Natural killer cell treated with Interleukin-12 subunit alpha and Interleukin-12 subunit beta and Interleukin-15 and Interleukin-18, amount 100 ng/mL, for 72 hours (primary cell): ENCODE results near the gene CERS5. TPM values are rescaled to one million over a fixed set of nuclear protein-coding genes. Genes with fewer than 3 reads are reported as not detected.

Experiments used
- ATAC-seq, 2 donors: fragments of 150-1000 bp; cut with Tn5 transposase in 1 of 2; sonication (Bioruptor Pico), chemical (Tn5 transposase) in 1 of 2; 2 replicates each; pipeline ENCODE4 v1.10.0; 2021
- DNase-seq: peaks from one replicate; pipeline ENCODE4 v3.0.0; 2022; ENCODE audit warnings: low spot score
- H3K27ac Mint-ChIP-seq, 2 donors: 1 replicate in 1 of 2; 2 replicates in 1 of 2; pipeline ENCODE4 v1.8.0; 2022; ENCODE audit warnings: mixed read lengths in 2 of 2, mild to moderate bottlenecking in 1 of 2, moderate library complexity in 1 of 2
- H3K27me3 Mint-ChIP-seq, 2 donors: 1 replicate in 1 of 2; 2 replicates in 1 of 2; pipeline ENCODE4 v1.8.0; 2022; ENCODE audit warnings: mixed read lengths in 2 of 2
- H3K36me3 Mint-ChIP-seq: one replicate; pipeline ENCODE4 v1.8.0; 2022; ENCODE audit warnings: mixed read lengths
- H3K4me1 Mint-ChIP-seq, 2 donors: 1 replicate in 1 of 2; 2 replicates in 1 of 2; pipeline ENCODE4 v1.8.0; 2022; ENCODE audit warnings: low read depth in 2 of 2, mixed read lengths in 2 of 2, mild to moderate bottlenecking in 1 of 2
- H3K4me3 Mint-ChIP-seq: one replicate; pipeline ENCODE4 v1.8.0; 2022; ENCODE audit warnings: mixed read lengths
- H3K9me3 Mint-ChIP-seq: 2 replicates; pipeline ENCODE4 v1.8.0; 2022; ENCODE audit warnings: mixed read lengths
- total RNA-seq, 2 donors: library from RNA; stranded (reverse); gene quantifications; one replicate each; pipeline ENCODE4 v1.2.3, GENCODE V29; 2022

Gene CERS5
- total RNA-seq, 2 donors from 2014 or later: 72.1 to 115 TPM

DNA sequence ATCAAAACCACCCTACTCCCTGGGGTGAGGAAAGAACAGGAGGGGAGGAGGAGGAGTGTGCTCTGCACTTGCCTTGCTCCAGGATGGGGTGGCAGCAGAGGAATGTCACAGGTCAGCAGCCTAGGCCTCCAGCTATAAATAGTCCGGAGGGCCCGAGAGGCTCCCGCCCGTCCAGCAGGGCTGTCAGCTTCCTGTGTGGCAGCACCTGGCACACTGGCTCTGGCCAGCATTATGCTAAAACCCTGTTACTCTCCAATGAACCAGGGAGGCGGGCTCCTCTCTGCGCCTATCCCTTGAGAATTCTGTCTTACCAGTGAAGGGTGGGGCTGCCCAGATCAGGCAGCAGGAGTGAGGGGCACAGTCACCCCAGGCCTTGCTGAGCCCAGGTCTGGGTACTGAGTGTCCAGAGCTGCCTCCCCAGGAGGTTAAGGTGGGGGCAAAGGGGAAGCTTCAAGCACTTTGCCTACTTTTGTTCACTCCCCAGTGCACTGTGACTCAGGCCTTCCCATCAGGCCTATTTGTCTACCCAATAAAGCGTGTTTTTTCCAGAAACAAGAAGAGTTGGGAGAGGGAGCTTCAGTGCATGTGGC lies 56.3 kb downstream of the CERS5 start:
- H3K27me3 Mint-ChIP-seq: no peaks in the 10 kb centered on the region
- ATAC-seq (no peak), DNase-seq (no peak)
- peak overlapping the region; percentile 89 to 92 for H3K27ac Mint-ChIP-seq
- H3K9me3 Mint-ChIP-seq: no peaks in the 10 kb centered on the region
- H3K4me1 Mint-ChIP-seq: peaks cover 16 to 19% of the 10 kb centered on the region in 2 donors
- peaks cover 4% of the 10 kb centered on the region for H3K36me3 Mint-ChIP-seq
- H3K4me3 Mint-ChIP-seq: peak overlapping the region; percentile 98

DNA sequence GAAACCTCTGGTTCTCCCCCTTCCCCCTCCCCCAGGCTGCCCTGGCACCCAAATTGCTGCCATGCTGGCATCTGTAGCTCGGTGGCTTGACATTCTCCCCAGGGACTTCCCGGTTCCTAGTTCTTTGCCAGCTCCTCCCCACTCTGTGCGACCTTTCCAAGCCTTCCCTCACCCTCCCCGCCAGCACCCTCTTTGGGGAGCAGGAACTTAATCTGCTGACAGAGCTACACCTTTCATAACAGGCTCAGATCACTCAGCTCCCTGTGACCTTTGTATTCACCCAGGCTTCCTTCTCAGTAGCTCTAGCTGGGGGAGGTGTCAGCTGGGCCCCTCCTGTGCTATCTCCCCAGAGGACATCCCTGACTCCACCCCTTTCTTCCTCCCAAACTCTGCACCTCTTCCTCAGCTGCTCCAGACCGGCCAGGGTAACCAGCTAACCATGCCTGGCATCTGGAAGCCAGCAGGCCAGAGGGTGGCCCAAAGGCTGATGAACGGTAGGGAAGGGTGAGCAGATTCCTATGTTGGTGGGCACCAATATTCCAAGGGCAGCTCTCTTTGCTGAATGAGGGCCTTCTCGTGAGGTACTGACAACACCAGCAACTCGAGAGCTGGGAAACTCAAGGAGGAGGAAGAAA lies 56.9 kb downstream of the CERS5 start:
- Mint-ChIP-seq H3K4me1 (peaks cover 11 to 14% of the 10 kb centered on the region in 2 donors), H3K36me3 (no peaks in the 10 kb centered on the region), H3K4me3 (no peak overlapping the region), H3K9me3 (no peaks in the 10 kb centered on the region), H3K27me3 (no peaks in the 10 kb centered on the region), H3K27ac (no peak overlapping the region)
- DNase-seq (no peak), ATAC-seq (no peak)

DNA sequence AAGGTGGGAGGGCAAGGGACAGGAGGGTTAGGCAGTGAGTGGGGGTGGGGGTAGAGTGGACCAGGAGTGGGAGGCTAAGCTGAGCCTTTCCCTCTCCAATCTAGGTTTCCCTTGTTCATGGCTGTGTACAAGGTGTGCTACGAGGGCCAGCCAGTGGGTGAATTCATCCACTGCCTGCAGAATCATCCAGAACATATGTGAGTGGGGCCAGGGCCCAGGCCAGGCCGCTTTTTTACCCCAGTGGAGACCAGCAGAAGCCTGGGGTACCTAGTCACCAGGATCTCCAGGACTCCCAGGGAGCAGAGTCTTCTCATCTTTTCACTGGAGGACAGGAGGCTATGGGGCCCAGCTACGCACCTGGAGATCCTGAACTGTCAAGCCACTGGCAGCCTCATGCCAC lies 57.9 kb downstream of the CERS5 start:
- H3K9me3 Mint-ChIP-seq: no peaks in the 10 kb centered on the region
- H3K4me1 Mint-ChIP-seq: peaks cover 7 to 11% of the 10 kb centered on the region in 2 donors
- DNase-seq (no peak), ATAC-seq (no peak)
- H3K4me3 Mint-ChIP-seq: no peak overlapping the region
- H3K27me3 Mint-ChIP-seq: no peaks in the 10 kb centered on the region
- H3K36me3 Mint-ChIP-seq: no peaks in the 10 kb centered on the region
- H3K27ac Mint-ChIP-seq: no peak overlapping the region

DNA sequence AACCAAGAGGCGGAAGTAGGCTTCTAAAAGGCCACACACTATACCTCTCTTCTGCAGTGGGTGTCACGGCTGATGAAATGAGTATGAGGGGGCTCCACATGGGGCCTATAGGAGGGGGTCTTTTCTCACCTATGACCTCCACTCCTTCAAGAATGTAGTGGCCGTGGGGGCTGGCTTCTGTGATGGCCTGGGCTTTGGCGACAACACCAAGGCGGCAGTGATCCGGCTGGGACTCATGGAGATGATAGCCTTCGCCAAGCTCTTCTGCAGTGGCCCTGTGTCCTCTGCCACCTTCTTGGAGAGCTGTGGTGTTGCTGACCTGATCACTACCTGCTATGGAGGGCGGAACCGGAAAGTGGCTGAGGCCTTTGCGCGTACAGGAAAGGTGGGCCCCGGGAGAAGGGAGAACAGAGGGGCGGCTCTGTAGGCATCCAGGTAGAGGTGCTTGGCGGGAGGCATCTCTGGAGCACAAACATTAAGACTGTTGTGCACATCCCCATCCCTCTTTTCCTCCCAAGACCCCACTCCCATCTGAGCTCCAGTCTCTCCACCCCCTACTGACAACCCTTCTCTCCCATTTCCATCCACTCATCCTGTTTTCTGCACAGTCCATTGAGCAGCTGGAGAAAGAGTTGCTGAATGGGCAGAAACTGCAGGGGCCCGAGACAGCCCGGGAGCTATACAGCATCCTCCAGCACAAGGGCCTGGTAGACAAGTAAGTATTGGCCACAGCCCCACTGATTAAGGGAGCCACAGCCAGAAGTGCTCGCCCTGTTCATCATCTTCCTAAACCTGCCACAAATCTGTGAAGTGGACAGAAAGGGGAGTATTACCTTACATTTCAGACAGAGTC lies 59.5 kb downstream of the CERS5 start:
- Mint-ChIP-seq H3K36me3 (no peaks in the 10 kb centered on the region), H3K27ac (no peak overlapping the region), H3K4me3 (no peak overlapping the region), H3K27me3 (no peaks in the 10 kb centered on the region), H3K9me3 (no peaks in the 10 kb centered on the region), H3K4me1 (peaks cover 6 to 10% of the 10 kb centered on the region in 2 donors)
- no peak for DNase-seq
- no peak for ATAC-seq

DNA sequence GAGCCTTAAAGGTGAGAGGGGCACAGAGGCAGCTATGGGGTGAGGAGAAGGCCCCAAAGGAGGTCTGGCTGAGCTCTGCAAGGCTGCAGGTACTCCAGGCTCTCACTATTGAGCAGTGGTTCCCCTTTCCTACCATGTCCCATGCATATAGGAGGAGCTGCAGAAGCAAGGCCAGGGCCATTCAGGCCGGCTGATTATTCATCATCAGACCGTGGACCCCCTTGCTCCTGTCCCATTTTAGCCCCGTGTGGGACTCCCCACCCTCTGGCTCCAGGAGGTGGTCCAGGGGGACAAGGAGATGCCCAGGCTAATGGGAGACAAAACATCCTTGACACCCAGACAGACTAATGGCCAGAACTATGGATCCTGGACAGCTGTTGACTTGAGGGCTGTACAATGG lies 60.3 kb downstream of the CERS5 start:
- Mint-ChIP-seq H3K4me3 (no peak overlapping the region), H3K9me3 (no peaks in the 10 kb centered on the region), H3K27me3 (no peaks in the 10 kb centered on the region), H3K4me1 (peaks cover 5 to 10% of the 10 kb centered on the region in 2 donors), H3K36me3 (no peaks in the 10 kb centered on the region), H3K27ac (no peak overlapping the region)
- no peak for DNase-seq
- no peak for ATAC-seq

DNA sequence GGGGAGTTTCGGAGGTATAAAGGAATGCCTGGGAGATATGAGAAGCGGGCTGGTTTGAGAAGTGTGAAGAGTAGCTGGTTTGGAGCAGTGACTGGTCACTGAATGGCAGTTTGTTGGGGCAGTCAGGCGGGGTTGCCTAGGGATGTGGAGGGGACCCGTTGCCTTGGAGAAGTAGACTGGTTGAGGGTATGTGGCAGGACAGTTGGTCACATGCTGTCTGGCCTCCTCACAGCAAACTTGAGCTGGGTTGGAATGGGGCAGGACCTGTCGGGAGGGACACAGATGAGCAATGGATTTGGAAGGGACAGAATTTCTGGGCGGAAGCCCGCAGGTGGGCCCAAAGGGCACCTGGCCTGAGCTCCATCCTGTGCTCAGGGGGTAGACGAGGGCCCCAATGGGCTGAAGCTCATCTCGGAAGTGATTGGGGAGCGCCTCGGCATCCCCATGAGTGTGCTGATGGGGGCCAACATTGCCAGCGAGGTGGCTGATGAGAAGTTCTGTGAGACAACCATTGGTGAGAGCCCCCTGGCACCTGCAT lies 61.2 kb downstream of the CERS5 start:
- H3K27me3 Mint-ChIP-seq: no peaks in the 10 kb centered on the region
- H3K4me1 Mint-ChIP-seq: peaks cover 0 to 5% of the 10 kb centered on the region in 2 donors
- H3K27ac Mint-ChIP-seq: no peak overlapping the region
- H3K9me3 Mint-ChIP-seq: no peaks in the 10 kb centered on the region
- H3K36me3 Mint-ChIP-seq: no peaks in the 10 kb centered on the region
- DNase-seq (no peak), ATAC-seq (no peak)
- H3K4me3 Mint-ChIP-seq: no peak overlapping the region

DNA sequence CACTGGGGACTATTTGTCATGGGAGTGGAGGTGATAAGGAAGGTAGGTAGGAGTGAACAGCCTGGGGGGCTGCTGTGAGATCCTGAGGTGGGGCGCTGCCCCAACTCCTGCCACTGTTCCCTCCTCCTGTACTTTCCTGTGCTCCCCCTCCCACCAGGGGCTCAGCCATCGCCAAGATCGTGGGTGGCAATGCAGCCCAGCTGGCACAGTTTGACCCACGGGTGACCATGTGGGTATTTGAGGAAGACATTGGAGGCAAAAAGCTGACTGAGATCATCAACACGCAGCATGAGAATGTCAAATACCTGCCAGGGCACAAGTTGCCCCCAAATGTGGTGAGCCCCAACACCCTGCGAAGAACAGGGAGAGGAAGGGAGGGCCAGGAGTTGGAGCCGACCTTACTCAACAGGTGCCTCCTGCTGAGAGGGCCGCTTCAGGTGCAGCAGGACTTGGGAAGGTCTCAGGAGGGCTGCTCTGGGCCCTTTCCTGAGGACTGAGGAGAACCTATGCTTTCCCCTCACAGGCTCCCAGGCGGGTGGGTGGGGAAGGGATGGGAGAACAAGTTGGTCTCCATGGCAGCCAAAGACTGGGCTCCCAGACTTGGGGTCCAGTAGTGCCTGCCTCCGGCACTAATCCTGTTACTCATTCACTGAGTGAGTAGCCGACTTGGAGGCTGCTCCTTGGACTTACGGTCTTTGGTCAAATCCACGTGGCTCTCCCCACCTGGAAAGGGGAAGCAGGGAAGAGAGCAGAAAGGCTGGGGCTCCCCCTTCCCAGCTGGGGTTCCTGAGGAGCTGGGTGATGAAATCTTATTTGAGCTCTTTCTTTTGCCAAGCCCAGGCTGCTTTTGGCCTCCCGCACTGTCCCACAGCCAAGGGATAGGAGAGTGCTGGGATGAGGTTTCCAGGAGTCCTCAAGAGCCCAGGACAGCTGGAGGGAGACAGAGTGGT lies 62.5 kb downstream of the CERS5 start:
- no peaks in the 10 kb centered on the region for H3K9me3 Mint-ChIP-seq
- no peaks in the 10 kb centered on the region for H3K27me3 Mint-ChIP-seq
- DNase-seq: no peak
- ATAC-seq: no peak
- no peak overlapping the region for H3K4me3 Mint-ChIP-seq
- H3K27ac Mint-ChIP-seq: no peak overlapping the region
- H3K4me1 Mint-ChIP-seq: no peaks in the 10 kb centered on the region
- H3K36me3 Mint-ChIP-seq: peaks cover 3% of the 10 kb centered on the region

DNA sequence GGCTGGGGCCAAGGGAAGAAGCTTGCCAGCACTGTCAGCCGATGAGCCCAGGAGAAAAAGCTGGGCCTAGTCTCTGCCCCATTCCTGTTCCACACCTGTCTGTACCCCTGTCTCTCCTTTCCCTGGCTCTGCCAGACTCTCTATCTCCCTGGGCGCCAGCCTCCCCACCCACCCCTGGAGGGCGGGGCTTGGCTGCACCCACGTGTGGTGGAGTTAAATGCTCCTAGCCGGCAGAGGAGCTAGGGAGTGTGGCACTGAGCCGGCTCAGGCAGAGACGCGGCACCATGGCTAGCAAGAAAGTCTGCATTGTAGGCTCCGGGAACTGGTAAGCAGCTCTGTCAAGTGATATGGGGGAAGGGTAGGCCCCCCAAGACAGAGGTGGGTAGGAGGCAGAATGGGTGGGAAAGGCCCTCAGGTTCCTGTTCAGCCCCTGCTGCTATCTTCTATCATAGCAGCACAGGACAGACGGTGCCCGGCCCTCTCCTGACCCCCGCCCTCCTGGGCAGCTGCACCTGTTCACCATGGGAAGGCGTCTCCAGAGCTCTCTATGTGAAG lies 63.3 kb downstream of the CERS5 start, which contains the start of gene GPD1:
TSS of gene GPD1 (plus strand) at position 242 of the 555 bp plus-strand sequence. CDS start at position 285, 43 bp downstream.
- H3K27me3 Mint-ChIP-seq: no peaks in the 10 kb centered on the region
- no peak for DNase-seq
- ATAC-seq: no peak
- no peak within 1 kb of the TSS for H3K27ac Mint-ChIP-seq
- H3K4me3 Mint-ChIP-seq: no peak within 1 kb of the TSS
- no peaks in the 10 kb centered on the region for H3K9me3 Mint-ChIP-seq
- H3K4me1 Mint-ChIP-seq: no peaks in the 10 kb centered on the region
- peaks cover 9% of the 10 kb centered on the region for H3K36me3 Mint-ChIP-seq

DNA sequence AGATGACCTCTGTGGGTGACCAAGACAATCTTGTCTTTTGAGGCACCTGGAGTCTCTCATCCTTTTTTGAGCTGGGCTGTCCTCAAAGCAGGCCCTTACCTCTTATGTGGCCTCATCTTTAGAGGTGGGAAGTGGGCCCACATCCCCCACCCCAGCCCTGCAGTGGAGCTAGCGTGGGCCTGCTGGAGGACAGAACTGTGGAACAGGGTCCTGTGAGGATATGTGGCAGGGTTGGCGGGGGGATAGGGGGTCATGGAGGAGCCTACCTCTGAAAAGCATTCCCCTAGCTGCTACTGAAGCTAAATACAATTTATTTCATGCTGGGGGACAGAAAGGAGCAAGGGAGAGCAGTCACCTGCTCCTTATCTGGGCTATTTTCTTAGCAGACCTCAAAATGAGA lies 63.8 kb downstream of the CERS5 start:
- no peak overlapping the region for H3K27ac Mint-ChIP-seq
- H3K9me3 Mint-ChIP-seq: no peaks in the 10 kb centered on the region
- no peak for DNase-seq
- H3K4me1 Mint-ChIP-seq: no peaks in the 10 kb centered on the region
- H3K36me3 Mint-ChIP-seq: peaks cover 9% of the 10 kb centered on the region
- no peak for ATAC-seq
- H3K27me3 Mint-ChIP-seq: no peaks in the 10 kb centered on the region
- no peak overlapping the region for H3K4me3 Mint-ChIP-seq

DNA sequence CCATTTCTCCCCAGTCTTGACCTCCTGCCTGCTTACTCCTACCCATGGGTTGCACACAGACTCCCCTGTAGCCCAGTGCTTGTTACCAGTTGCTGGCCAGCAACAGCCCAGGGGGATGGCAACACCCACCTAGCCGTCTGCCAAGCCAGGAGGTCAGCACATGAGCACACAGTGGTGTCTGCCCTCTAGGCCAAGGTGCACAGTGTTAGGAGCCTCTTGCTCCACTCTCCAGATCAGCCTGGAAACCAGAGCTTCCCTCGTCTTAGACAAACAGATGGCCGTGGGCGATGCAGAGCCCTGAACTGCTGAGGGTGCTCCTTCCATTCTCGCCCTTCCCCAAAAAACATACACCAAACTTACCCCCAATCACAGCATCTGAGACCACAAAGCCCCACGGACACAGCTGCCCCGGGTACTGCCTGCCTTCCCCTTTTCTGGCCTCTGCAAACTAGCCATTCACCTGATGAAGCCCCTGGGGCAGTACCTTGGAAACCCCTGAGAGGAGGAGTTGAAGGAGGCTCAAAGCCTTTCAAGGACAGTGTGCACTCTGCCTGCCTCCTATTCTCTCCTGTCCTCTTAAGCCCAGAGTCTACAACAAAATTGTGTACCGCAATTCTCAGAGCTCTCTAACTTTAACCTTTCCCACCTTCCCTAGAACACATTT lies 64.4 kb downstream of the CERS5 start:
- DNase-seq (no peak), ATAC-seq (no peak)
- Mint-ChIP-seq H3K27ac (no peak overlapping the region), H3K4me1 (no peaks in the 10 kb centered on the region), H3K9me3 (no peaks in the 10 kb centered on the region), H3K4me3 (no peak overlapping the region), H3K27me3 (no peaks in the 10 kb centered on the region), H3K36me3 (peaks cover 9% of the 10 kb centered on the region)

DNA sequence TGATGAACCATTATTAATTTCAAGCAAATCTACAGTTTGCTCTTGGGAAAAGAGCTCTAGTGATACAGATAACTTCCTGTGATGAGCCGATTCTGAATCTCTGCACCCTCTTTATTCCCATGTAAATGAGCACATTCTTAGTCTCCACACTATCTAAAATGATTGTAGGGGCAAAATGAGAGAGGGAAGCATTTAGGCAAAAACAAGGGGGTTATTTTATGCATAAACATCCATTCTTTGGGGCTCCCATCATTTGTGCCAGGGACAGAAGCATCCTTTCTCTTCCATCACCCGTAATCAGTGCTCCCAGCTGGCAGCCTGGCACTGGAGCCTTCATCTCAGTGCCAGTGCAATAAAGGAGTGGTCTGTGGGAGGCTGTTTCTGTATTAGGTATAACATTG lies 65.0 kb downstream of the CERS5 start:
- H3K4me1 Mint-ChIP-seq: no peaks in the 10 kb centered on the region
- H3K9me3 Mint-ChIP-seq: no peaks in the 10 kb centered on the region
- H3K27ac Mint-ChIP-seq: no peak overlapping the region
- no peak overlapping the region for H3K4me3 Mint-ChIP-seq
- DNase-seq (no peak), ATAC-seq (no peak)
- H3K27me3 Mint-ChIP-seq: no peaks in the 10 kb centered on the region
- peaks cover 9% of the 10 kb centered on the region for H3K36me3 Mint-ChIP-seq

DNA sequence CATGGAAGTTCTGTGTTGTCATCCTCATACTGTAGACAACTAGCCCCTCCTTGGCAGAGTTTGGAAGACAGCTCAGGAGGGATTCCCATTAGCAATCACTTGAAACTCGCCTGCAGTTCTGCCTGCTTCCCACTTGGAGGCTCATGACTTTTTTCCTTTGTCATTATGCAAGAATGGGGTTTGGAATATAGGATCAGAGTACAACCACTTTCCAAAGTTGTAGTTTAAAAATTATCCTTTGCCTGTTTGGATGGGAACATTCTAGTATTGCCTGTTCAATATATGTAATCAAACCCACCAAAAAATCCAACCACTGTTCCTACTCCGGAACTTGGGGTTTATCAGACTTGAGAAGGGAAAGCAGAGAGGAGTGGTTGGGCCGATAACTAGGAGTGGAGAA lies 65.5 kb downstream of the CERS5 start:
- Mint-ChIP-seq H3K4me1 (no peaks in the 10 kb centered on the region), H3K36me3 (peaks cover 13% of the 10 kb centered on the region)

More for the DNA sequence above, 65.5 kb downstream of the CERS5 start:
- Mint-ChIP-seq H3K27me3 (no peaks in the 10 kb centered on the region), H3K9me3 (no peaks in the 10 kb centered on the region), H3K27ac (no peak overlapping the region), H3K4me3 (no peak overlapping the region)
- ATAC-seq (no peak), DNase-seq (no peak)
